Stimulated activated CD8-positive, alpha-beta memory T cell treated with anti-CD3 and anti-CD28 coated beads, Interleukin-15, amount 100 ng/mL, for 1 hour (primary cell): ENCODE results near the gene LRBA.

Source experiments
- DNase-seq: peaks from one replicate; pipeline ENCODE4 v3.0.0-alpha.2; 2020; ENCODE audit warnings: low read depth

Gene LRBA

DNA sequence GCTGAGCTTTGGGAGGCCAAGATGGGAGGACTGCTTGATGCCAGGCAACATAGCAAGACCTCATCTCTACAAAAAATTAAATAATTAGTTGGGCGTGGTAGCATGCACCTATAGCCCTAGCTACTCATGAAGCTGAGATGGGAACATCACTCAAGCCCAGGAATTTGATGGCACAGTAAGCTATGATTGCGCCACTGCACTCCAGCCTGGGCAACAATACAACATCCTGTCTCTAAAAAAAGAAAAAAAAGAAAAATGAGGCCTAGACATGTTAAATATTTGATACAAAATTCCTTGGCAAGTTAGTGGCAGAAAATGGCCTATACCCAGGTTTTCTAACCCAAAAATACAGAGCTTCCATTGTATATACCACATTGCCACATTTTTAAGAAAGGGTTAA is 521.2 kb downstream of the LRBA start:
- no peak for DNase-seq

DNA sequence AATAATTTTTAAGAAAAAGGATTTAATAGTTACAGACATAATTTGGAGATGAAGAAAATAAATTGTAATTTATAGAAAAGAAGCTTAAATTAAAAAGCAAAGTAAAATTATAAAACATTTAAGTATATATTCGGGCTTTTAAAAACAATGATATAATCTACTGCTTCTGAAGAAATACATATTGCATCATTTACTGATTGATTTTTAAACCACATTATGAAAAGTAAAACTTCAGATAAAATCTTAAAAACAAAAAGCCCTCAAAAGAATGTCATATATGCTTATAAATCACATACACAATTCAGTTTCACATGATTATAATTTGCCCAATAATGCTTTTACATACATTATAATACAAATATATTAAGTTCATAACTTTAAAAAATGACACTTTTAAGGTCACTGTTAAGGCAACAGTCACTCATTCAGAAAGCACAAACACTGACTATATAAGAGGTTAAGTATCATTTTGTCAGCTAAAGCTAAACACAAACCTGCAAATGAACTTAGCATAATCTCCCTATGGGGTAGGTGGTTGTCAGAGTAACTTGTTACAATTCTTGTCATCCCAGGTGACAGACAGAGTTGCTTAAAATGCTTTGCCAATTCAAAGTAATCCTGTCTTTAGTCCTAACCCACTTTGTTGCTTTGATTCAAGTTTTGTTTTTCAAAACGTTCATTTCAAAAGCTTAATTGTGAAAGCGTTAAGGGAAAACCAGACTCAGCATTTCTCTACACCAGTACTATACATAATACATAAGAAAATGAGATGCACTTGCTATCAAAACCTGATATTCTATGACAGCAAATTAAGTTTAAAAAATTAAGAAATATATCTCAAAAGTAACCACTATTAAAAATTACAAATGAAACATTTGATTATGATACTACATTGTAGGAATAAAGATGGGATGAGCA is 523.7 kb downstream of the LRBA start:
- no peak for DNase-seq

DNA sequence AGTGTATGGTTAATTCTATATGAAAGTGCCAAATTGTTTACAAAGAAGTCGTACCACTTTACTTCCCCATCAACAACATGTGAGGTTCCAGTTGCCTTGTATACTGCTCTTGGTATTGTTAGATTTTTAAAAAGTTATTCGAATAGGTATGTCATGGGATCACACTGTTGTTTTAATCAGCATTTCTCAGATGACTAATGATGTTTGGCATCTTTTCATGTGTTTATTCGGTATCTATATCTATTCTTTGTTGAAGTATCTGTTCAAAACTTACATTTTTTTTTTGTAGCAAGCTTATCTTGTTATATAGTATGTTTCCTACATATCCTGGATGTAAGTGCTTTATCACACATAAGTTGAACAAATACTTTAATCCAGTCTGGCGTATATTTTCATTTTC is 532.5 kb downstream of the LRBA start:
- DNase-seq: no peak

DNA sequence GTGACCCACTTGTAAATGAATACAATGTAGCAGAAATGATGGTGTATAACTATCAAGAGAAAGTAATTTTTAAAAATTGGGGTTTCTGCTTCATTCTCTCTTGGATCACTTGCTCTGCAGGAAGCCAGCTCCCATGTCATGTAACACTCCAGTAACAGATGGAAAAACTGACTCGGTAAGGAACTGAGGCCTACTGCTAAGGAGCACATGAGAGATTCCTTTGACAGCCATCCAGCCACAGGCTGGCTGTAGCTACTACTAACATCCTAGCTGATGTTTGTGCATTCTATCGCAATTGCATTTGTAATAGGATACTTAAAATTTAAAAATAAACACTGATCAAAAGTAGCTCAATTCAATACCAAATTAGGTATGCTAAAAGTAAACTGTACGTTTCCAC is 535.4 kb downstream of the LRBA start:
- DNase-seq: no peak

DNA sequence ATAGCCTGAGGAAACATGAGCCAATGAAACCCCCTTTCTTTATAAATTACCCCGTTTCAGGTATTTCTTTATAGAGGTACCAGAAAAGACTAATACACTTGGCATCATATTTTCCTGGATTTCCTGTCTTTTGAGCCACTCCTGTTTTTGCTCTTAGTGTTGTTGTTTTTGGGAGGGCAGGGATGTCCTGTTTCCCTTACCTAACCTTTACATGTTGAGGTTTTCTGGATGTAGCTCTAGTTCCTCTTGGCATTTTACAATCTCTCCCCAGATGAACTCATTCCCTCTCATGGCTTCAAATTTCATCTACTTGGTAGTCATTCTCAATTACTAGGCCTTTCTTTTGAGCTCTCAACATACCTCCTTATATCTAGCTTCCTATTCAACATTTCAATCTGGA is 537.2 kb downstream of the LRBA start:
- no peak for DNase-seq

DNA sequence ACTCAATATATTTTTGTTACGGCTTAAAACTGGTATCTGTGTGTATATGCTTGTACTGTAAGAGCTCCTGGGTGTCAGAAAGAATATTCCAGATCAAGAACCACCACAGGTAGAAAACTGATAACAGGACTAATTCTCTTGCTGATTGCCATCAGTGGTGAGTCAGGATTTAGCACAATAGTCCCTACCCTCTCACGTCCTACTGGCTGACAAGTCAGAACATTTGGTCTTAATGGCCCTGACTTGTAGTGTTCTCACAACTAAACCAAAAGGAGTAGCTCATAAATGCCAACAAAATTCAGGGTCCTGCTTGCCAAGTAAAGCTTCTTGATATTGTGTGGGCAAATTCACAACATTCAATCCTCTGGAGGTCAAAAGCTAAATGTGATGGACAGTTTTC is 538.3 kb downstream of the LRBA start:
- DNase-seq: no peak

DNA sequence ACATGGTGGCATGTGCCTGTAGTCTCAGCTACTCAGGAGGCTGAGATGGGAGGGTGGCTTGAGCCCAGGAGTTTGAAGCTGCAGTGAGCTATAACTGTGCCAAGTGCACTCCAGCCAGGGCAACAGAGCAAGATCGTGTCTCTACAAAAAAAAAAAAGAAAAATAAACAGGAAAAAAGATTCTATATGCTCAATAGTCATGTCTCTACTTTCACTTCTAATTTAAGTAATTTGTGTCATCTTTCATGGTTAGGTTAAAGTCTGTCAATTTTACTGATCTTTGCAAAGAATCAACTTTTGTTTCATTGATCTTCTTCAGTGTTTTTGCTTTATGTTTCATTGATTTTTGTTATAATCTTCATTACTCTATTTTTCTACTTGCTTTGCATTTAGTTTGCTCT is 539.3 kb downstream of the LRBA start:
- DNase-seq: no peak

DNA sequence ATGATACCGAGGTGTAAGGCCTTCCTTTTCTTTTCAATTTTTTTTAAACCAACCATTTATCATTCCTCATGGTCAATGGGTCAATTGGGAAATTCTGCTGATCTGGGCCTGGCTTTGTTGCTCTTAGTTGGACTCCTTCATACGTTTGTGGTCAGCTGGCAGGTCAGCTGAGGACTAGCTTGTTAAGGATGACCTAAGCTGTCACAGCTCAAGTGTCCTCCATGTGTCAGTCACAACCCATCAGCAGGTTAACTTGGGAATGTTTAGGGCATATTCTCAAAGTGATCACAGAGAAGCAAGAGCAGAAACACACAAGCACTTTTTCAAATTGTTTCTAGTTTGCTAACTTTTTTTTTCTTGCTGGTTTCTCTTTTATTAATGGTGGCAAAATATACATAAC is 550.6 kb downstream of the LRBA start:
- DNase-seq: no peak

DNA sequence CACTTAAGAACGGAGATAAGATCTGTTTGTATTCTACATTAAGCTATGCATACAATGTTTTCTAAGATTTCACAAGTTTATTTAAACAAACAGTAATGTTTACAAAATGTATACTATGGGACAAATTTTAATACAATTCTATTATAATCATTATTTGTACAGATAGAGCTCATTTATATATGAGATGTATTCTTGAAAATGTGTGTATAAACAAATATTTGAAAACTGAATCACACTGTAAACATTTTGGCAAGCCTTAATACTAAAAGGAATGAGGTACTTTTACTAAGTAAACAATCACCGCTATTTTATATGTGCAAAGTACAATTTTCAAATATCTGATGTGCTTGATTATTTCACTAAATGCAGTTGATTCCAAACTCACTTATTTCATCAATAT is 552.3 kb downstream of the LRBA start:
- DNase-seq: no peak

DNA sequence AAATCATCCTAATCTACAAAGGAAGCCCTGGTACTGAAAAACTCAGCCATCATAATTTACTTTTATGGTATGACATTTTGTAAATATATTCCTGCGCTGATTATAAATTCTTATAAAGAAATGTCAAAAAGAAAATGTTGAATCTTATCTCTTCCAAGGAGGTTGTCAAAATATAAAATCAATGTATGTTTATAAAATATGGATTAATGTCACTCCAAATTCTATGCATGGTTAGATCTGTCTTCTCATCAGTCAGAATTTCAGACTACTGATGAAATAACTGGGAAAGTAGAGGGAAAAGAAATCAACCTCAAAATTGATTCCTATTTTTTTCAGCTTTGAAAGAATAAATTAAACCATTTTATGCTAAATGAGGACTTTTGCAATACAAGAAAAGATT is 553.1 kb downstream of the LRBA start:
- no peak for DNase-seq

DNA sequence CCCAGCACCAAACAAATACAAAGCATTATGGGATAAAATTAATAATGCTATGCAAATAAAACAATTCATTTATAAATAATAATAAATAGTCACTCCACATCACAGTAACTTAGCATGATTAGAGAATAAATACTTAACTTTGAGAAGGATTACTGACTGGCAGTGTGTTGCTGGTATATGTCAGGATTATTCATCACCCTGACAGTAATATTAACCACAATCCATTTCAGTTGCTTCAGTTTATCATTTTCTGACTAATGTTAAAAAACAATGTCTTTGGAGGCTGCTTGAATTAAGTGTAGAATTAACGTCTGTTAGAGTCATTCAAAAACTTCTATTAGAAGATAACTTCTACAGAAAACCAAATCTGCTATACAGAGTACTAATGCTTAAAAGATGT is 557.3 kb downstream of the LRBA start:
- DNase-seq: no peak

DNA sequence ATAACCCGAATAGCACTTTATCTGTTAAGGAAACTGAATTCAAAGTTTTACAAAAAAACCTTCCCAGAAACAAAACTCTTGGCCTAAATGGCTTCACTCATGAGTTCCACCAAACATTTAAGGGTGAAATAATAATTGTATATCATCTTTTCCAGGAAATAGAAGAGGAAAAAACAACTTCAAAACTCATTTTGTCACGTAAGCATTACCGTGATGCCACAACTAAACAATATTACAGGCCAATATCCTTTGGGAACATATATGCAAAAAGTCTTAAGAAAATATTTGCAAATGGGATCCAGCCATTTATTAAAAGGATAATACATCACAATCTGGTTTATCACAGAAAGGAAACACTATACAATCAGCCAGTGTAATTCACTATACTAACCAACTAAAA is 563.2 kb downstream of the LRBA start:
- no peak for DNase-seq

DNA sequence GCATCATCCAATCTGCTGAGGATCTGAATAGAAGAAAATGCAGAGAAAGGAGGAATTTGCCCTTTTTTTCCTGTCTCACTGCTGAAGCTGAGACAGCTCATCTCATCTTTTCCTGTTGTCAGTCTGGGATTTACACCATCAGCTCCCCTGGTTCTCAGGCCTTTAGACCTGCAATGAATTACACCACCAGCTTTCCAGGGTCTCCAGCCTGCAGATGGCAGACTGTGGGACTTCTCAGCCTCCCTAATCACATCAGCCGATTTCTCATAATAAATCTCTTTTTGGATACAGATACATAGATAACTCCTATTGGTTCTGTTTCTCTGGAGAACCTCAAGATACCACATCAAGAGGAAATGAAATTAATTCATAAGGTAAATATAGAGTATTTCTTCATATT is 567.7 kb downstream of the LRBA start:
- DNase-seq: no peak

DNA sequence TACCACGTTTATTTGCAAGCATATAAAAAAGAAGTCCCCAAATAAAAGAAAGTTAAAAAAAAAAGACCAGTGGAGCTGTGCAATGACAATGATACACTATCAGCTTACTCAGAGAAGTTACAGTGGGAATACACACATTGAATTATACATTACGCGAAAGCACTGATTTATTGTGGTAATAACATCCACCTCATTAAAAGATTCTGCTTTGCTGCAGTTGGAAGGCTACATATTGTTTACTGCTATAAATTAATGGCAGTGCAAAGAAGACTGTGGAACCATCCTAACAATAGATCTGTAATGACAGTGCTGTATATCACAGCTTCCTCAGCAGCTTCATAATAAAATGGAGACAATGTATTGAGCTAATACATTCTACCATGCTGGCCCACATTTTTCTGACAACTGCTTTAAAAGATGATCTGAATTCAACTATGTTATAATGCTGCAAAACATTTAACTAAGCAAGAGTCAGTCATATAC is 575.6 kb downstream of the LRBA start:
- no peak for DNase-seq

DNA sequence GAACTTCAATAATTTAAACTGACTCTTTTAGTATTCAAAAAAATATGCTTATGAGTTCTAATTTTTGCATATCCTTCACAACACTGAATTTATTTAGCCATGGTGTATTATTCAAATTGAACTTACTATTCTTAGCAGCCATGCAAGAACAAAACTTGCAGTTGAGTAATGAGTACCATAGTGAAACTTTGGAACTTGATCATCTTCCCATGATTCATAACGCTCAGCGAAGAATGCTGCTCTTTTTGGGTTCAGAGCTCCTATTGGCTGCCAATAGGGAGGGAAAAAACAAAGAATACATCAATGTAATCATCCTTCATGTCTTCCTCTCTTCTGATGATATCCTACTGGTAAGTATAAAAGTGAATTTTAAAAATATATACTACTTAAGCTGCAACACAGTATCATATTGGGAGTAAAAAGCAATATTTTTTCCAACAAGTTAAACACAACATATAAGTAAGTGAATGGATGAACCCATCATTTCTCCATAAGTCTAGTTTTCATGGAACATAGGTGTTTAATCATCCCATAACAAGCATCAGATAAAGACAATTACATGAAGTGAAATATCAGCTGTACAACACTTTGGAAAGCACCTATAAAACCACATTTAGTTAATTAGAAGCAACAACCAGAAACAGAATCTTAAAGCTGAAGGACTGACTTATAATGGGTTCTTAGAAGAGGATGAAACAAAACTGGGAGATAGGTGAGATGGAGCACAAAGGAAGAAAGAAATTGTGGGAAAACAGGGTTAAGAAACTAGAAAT is 578.3 kb downstream of the LRBA start:
- no peak for DNase-seq

DNA sequence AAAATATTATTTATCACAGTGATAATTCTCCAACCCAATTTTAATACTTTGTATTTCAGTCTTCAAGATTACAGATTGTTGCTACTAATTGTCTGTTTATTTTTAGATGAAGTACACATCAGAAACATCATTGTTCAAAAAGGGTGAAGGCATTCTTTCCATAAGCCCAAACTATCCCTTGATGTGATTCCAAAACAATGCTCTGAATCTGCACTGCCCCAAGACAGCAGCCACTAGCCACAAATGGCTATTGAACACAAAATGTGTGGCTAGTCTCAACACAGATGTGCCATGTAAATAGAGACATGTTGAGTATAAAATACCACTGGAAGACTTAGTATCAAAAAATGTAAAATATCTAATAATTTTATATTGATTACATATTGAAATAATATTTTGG is 583.9 kb downstream of the LRBA start:
- no peak for DNase-seq

DNA sequence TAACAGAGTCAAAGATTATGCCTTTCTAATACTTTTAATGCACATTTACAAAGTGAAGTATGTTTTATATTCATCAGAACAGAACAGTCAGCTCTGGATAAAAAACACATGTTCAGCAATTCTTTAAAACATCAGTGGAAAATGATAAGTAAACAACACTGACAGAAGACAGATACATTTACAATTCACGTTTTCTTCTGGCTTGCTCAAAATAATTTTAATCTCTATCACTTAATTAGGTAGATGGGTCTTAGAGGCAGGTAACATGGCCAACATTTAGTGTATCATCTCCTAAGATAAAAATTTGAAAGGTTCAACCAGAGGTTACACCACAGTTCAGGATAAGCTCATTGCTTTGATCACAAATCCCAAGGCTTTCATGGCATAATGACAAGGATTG is 589.9 kb downstream of the LRBA start:
- DNase-seq: no peak

DNA sequence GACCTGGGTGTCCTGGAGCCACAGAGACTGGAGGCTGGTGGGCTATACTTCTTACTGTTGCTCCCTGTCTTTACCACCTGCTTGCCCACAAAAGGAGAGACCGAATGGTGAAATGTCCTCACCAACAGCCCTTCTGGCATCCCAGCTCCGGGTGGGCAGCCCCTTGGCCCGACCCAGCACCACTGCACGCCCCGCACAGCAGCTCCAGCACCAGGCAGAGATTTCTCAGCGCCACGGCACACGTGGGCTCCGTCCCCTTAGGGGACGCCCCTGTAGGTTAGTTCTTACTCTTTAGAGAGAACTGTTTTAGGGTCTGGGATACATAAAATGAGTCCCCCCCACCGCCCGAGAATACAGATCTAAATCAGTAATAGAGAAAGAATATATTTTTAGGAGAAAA is 591.6 kb downstream of the LRBA start:
- DNase-seq: no peak

DNA sequence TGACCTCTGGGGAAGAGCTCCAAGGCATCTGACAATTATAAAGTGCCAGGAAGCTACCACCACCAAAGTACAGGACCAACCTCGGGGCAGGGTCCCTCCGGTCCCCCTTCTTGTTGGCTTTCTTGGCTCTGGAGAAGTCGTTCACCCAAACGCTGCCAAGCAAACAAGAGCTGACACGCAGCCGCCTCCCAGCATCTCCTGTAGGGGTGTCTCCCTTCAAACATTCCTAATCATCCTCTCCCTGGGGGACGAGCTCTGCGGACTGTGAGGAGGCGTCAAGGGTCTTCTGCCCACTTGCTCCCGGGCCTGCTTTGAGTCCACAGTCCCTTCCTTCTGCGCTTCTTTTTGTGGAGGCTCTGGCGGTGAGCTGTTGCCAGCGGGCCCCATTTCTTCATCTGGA is 592.0 kb downstream of the LRBA start:
- DNase-seq: no peak

DNA sequence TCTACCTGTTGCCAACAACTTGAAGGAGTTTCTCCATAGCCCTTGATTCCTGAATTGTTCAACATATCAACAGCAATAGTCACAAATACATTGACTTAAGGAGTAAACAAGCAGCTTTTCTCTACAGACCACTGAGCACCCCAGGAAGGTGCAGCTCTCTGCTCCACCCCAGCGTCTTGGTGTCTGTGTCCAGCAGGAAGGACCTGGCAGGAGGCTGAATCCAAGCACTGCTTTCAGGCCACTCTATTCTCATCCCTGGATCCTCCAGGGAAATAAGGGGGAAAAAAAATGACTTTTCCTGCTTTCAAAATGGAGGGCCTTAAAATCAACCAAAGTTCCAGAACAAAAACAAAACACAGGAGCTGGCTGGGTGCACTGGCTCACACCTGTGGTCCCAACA is 593.5 kb downstream of the LRBA start:
- no peak for DNase-seq

DNA sequence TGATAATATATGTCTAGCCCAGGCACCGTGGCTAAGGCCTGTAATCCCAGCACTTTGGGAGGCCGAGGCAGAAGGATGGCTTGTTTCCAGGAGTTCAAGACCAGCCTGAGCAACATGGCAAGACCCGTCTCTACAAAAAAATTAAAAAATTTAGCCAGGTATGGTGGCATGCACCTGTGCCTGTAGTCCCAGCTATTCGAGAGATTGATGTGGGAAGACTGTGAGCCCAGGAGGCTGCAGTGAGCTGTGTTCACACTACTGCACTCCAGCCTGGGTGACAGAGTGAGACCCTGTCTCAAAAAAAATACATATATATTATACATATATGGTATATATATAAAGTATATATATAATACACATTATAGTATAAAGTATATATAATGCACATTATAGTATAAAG is 595.1 kb downstream of the LRBA start:
- no peak for DNase-seq

DNA sequence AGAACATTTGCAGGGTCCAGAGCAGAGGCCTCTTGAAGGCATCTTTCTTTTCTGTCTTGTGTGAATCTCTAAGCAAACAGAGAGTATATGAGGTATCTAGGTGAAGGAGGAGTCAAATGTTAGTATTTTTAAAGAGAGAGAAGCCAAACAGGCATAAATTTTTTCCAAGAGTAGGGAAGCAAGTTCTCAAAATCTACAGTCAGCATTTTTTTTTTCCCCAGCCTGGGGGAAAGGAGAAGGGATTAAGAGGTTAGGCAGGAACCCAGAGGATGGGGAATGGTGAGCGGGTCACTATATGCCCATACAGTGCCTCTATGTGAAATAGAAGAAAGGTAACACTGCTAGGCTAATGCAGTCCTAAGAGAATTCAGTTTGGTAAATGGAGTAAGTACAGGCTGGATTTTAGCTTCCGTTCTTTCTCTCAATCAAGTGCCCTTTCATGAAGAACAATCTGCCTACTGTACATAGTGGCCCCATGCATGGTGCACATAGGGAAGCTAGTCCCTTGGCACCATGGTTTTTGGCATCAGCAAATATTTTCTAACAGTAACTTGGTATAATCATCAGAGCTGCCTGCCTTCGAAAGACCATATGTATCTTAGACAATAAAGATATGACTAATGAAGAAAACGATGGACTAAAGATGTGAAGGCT is 596.2 kb downstream of the LRBA start:
- no peak for DNase-seq

DNA sequence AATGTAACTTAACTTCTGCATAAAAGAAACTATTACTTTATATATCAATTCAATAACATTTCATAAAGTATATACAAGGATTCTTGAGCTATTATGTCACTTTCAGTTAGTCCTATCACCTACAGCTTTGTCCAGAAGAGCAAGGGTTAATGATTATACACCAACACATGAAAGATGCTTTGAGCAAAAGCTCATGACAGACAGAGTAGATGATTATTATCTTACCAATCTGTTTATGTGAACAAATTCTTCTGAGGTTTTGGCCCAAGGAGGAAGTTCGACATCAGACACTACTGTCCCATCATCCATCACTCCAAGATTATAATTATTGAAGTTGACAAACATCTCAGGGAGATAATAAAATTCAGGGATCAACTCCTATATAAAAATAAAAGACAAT is 599.9 kb downstream of the LRBA start:
- no peak for DNase-seq
